Thyroid gland (tissue), 4 donors: Measurements from ENCODE around the gene SASH1. TPM values are rescaled to one million over a fixed set of nuclear protein-coding genes. Genes with fewer than 3 reads are reported as not detected.
A peak's percentile ranks its signal among the peaks of the same experiment; 100 is the strongest.

Experiments
- DNase-seq, 2 donors: peaks; one replicate each; pipeline ENCODE4 v3.0.0-alpha.2; 2019
- H3K27ac ChIP-seq, 3 donors: fragments of 200-600 bp; sonication (generic); 1 replicate in 2 of 3; 2 replicates in 1 of 3; pipeline ENCODE4 v1.5.1; 2016 to 2019; ENCODE audit warnings: mild to moderate bottlenecking in 1 of 3, moderate library complexity in 1 of 3
- H3K27me3 ChIP-seq: fragments of 200-600 bp; sonication (generic); one replicate; pipeline ENCODE4 v1.5.1; 2019
- H3K36me3 ChIP-seq, 2 donors: fragments of 200-600 bp; sonication (generic); one replicate each; pipeline ENCODE4 v1.5.1; 2016 to 2019
- H3K4me1 ChIP-seq, 2 donors: fragments of 200-600 bp; sonication (generic); one replicate each; pipeline ENCODE4 v1.5.1; 2017 to 2019
- H3K4me3 ChIP-seq, 3 donors: fragments of 200-600 bp; sonication (generic); replicated peaks in 1 of 3; 1 replicate in 2 of 3; 2 replicates in 1 of 3; pipeline ENCODE4 v1.5.1; 2016; ENCODE audit warnings: mild to moderate bottlenecking in 1 of 3
- H3K9me3 ChIP-seq: fragments of 200-600 bp; sonication (generic); one replicate; pipeline ENCODE4 v1.5.1; 2017
- CTCF ChIP-seq, 6 experiments: fragments of 200-600 bp in 3 of 6; fragments of 450-650 bp in 3 of 6; sonication (generic) in 3 of 6; IDR thresholded peaks; one replicate each; pipeline ENCODE4 v1.5.1; 2016 to 2019; ENCODE audit warnings: antibody characterized with exemption in 6 of 6, mild to moderate bottlenecking in 2 of 6, inconsistent platforms in 1 of 6, moderate library complexity in 1 of 6
- POLR2A ChIP-seq, 2 donors: fragments of 450-650 bp; IDR thresholded peaks; one replicate each; pipeline ENCODE4 v1.6.1; 2017; ENCODE audit warnings: antibody characterized with exemption in 2 of 2, mild to moderate bottlenecking in 2 of 2, moderate library complexity in 1 of 2
- WGBS, 2 donors: methylation state at CpG; one replicate each; pipeline ENCODE4 v1.1.5; 2017; 5-methylcytosine and 5-hydroxymethylcytosine counted together
- intact Hi-C: fragments of 100-400 bp; cut with DNase I; formaldehyde crosslinking; loops from one replicate; pipeline ENCODE4 v1.15.1; 2023
- total RNA-seq, 4 donors: library from RNA; depleted of rRNA; stranded (reverse); fragments of >200 nt; gene quantifications; one replicate each; pipeline ENCODE4 v1.2.3, GENCODE V29; 2016

Gene SASH1
- total RNA-seq, 4 donors from 2014 or later = 154 to 235 (median 190) TPM

- H3K27ac ChIP-seq = peak overlapping the region in 2 of 3 donors; percentile 34 to 35
- TF ChIP-seq CTCF (IDR thresholded peaks at IDR 0.05) (no peak), POLR2A (IDR thresholded peaks at IDR 0.05) (no peak)
- H3K36me3 ChIP-seq = peaks cover 89 to 98% of the 10 kb centered on the region in 2 donors
- 71 to 76% methylated on average over 13 of the region's 13 CpGs for WGBS, 2 donors
- H3K4me3 ChIP-seq = no peak overlapping the region
- DNase-seq = no peak
- intact Hi-C loops = no loop called here
- no peaks in the 10 kb centered on the region for H3K27me3 ChIP-seq
- H3K4me1 ChIP-seq = peaks cover 0 to 5% of the 10 kb centered on the region in 2 donors
- no peaks in the 10 kb centered on the region for H3K9me3 ChIP-seq
Observed at GRCh38 chr6:148538261-148539190, 195.9 kb downstream of the SASH1 start.

GRCh38 chr6:148543540-148543939 lies 200.9 kb downstream of the SASH1 start:
- no peak for DNase-seq
- Histone ChIP-seq H3K4me1 (no peaks in the 10 kb centered on the region), H3K4me3 (no peak overlapping the region), H3K27me3 (no peaks in the 10 kb centered on the region), H3K27ac (no peak overlapping the region), H3K36me3 (peaks cover 93 to 98% of the 10 kb centered on the region in 2 donors), H3K9me3 (no peaks in the 10 kb centered on the region)
- intact Hi-C loops = no loop called here
- WGBS, 2 donors = 78 to 86% methylated on average over 4 to 5 of the region's 6 CpGs
- no peak for TF ChIP-seq CTCF (IDR thresholded peaks at IDR 0.05)
- no peak for TF ChIP-seq POLR2A (IDR thresholded peaks at IDR 0.05)

GRCh38 chr6:148544421-148544820 lies 201.8 kb downstream of the SASH1 start:
- no peaks in the 10 kb centered on the region for H3K9me3 ChIP-seq
- H3K36me3 ChIP-seq = peaks cover 95 to 99% of the 10 kb centered on the region in 2 donors
- H3K27ac ChIP-seq = no peak overlapping the region
- intact Hi-C loops = no loop called here
- 93 to 95% methylated on average over 12 to 14 of the region's 17 CpGs for WGBS, 2 donors
- no peak for DNase-seq
- no peaks in the 10 kb centered on the region for H3K4me1 ChIP-seq
- H3K27me3 ChIP-seq = no peaks in the 10 kb centered on the region
- TF ChIP-seq POLR2A (IDR thresholded peaks at IDR 0.05) (no peak), CTCF (IDR thresholded peaks at IDR 0.05) (no peak)
- H3K4me3 ChIP-seq = no peak overlapping the region

- Histone ChIP-seq H3K27me3 (no peaks in the 10 kb centered on the region), H3K27ac (no peak overlapping the region), H3K4me1 (no peaks in the 10 kb centered on the region), H3K36me3 (peaks cover 86 to 95% of the 10 kb centered on the region in 2 donors), H3K4me3 (no peak overlapping the region), H3K9me3 (no peaks in the 10 kb centered on the region)
- TF ChIP-seq POLR2A (IDR thresholded peaks at IDR 0.05) (no peak), CTCF (IDR thresholded peaks at IDR 0.05) (no peak)
- no peak for DNase-seq
- intact Hi-C loops = no loop called here
- 94 to 96% methylated on average over 14 of the region's 14 CpGs for WGBS, 2 donors
Observed at GRCh38 chr6:148545901-148546300, 203.3 kb downstream of the SASH1 start.

DNA sequence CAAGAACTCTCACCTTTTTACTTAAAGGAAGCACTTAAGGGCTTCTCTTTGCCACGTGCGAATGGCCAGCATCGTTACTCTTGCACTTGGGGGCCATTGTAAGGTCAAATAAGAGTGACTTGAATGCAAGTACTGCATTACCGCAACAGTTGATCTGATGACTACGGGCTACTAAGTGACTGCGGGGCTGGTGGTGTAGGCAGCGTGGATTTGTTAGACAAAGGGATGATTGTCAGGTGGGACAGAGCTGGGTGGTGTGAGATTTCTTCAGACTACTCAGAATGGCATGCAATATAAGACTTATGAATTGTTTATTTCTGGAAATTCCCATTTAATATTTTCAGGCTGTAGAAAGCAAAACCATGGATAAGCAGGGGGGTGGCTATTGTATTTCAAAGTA lies 204.5 kb downstream of the SASH1 start:
- 82 to 90% methylated on average over 7 of the region's 7 CpGs for WGBS, 2 donors
- Histone ChIP-seq H3K9me3 (no peaks in the 10 kb centered on the region), H3K4me1 (no peaks in the 10 kb centered on the region), H3K36me3 (peaks cover 78 to 84% of the 10 kb centered on the region in 2 donors), H3K4me3 (no peak overlapping the region), H3K27me3 (no peaks in the 10 kb centered on the region), H3K27ac (no peak overlapping the region)
- TF ChIP-seq CTCF (IDR thresholded peaks at IDR 0.05) (no peak), POLR2A (IDR thresholded peaks at IDR 0.05) (no peak)
- no peak for DNase-seq
- intact Hi-C loops = no loop called here
